ENCODE measurements around the gene SLC35A3. TPM values are rescaled to one million over a fixed set of nuclear protein-coding genes. Genes with fewer than 3 reads are reported as not detected.

The SLC35A3 gene
- total and polyA plus RNA-seq, 10 of the 15 experiments (the other 5 are each of a cell fraction or from before 2014, with no cell fraction given) = 3.6 to 24.3 (median 15.4) TPM

DNA sequence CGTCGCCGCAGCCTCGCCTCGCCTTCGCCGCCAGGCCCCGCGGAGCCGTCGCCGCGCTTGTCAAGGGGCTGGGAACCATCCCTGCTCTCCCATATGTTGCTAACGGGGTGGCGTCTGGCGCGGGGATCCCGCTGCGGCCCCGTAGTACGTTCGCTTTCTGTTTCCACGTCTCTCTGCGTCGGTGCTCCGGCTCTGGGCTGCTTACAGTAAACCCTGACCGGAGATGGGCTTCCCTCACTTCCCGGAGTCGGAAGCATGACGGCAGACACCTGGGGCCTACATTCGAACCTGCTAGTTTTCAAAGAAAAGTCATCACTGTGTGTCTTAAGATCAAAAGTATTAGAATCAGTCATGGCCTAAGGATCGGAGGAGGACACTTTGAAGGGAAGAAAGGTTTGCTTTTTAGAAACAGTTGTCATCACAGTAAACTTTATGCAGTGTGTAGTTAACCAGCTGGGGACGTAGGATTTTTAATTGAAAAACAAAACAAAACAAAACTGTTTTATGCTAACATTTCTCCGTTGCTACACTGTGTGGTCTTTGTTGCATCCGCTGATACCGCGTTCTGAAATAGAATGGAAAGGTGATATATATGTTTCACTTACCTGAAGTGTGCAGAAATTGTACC, 69.0 kb downstream of the SLC35A3 start:
- Histone ChIP-seq H3K4me2 (ENCODE audit: control insufficient read depth, insufficient read depth) (peak overlapping the region; percentile 40), H3K4me3 (peak overlapping the region; percentile 92), H3K27ac (ENCODE audit: control insufficient read depth, insufficient read depth) (peak overlapping the region; percentile 97), H2AFZ (ENCODE audit: control insufficient read depth, low read depth, low read length) (peak overlapping the region; percentile 39), H3K9me3 (replicated peaks; ENCODE audit: control insufficient read depth, insufficient read depth, low read length) (no peaks in the 10 kb centered on the region; the same call in 1 of the 3 replicates), H3K27me3 (replicated peaks in 1 of 2; ENCODE audit: control insufficient read depth in 2 of 2, insufficient read depth in 2 of 2, low read length in 1 of 2) (no peaks in the 10 kb centered on the region), H3K4me1 (ENCODE audit: control insufficient read depth, insufficient read depth, low read length) (peaks cover 19% of the 10 kb centered on the region), H3K9ac (ENCODE audit: control insufficient read depth, insufficient read depth, low read length) (peak overlapping the region; percentile 96), H3K79me2 (ENCODE audit: control insufficient read depth, insufficient read depth, low read length) (peaks cover 87% of the 10 kb centered on the region), H4K20me1 (ENCODE audit: control insufficient read depth, insufficient read depth) (no peaks in the 10 kb centered on the region), H3K36me3 (ENCODE audit: control insufficient read depth in 2 of 2, insufficient read depth in 2 of 2, low read length in 1 of 2) (peaks cover 0 to 2% of the 10 kb centered on the region in 2 experiments; a peak in 1 of 4 replicates)
- WGBS (ENCODE audit: insufficient coverage, insufficient replicate concordance, low lambda C conversion rate, missing lambda C conversion rate) = 1% methylated on average over 37 of the region's 37 CpGs
- no peak for DNase-seq (ENCODE audit: low read depth, low spot score)
- peak; percentile 75 for FAIRE-seq
- BruUV-seq (replicated peaks) = no TSS peak
- RAD21 ChIA-PET (ENCODE audit: unreplicated experiment) = interaction anchor here (1.0 to 1.3 kb wide), 9 partner anchors 9 to 856 kb away, joined by 4 to 7 read pairs (median 4); partner anchors contain the start of genes EXTL2, SASS6 and TRMT13
- CTCF ChIA-PET = interaction anchor here (1.2 to 1.5 kb wide), 3 partner anchors 12 to 417 kb away, joined by 3 to 5 read pairs (median 4); no protein-coding TSS in a partner anchor
- POLR2A ChIA-PET = interaction anchor here (0.6 to 4.1 kb wide), 9 partner anchors 9 to 448 kb away, joined by 3 to 41 read pairs (median 3); partner anchors contain the start of genes SASS6 and TRMT13
- intact Hi-C loops (cut with micrococcal nuclease; ENCODE audit: unreplicated experiment) (loop anchor here (2.0 to 10.0 kb wide), 8 partner anchors 38 to 496 kb away; partner anchors contain the start of genes CDC14A, DBT, GPR88 and RTCA), in situ Hi-C loops (cut with MboI) (loop anchor here (5.0 kb wide), 1 partner anchor 231 kb away; no protein-coding TSS in a partner anchor)
- SMC1A ChIA-PET (ENCODE audit: uncharacterized antibody, unreplicated experiment) = interaction anchor here (0.8 to 3.9 kb wide), 9 partner anchors 8 to 94 kb away, joined by 3 to 40 read pairs (median 4); partner anchors contain the start of genes SASS6 and TRMT13
- peak; percentile 49 for ATAC-seq
- TF ChIP-seq CREB1 (IDR thresholded peaks at IDR 0.05; ENCODE audit: low read depth) = peak; percentile 85
- 0 out of 2 replicates have a peak, but pooled peaks have one; percentile 23 for TF ChIP-seq SMARCA5 (IDR thresholded peaks at IDR 0.05)
- no peak for TF ChIP-seq ZNF24 (IDR thresholded peaks at IDR 0.05)
- TF ChIP-seq PAX5 (IDR thresholded peaks at IDR 0.05; ENCODE audit: borderline replicate concordance, low read depth, low read length) = peak; percentile 55; the same call in 1 of the 2 replicates
- no peak for TF ChIP-seq SUPT20H (IDR thresholded peaks at IDR 0.05; ENCODE audit: borderline replicate concordance, control insufficient read depth, low read depth, low read length)
- TF ChIP-seq, protein P1, sequence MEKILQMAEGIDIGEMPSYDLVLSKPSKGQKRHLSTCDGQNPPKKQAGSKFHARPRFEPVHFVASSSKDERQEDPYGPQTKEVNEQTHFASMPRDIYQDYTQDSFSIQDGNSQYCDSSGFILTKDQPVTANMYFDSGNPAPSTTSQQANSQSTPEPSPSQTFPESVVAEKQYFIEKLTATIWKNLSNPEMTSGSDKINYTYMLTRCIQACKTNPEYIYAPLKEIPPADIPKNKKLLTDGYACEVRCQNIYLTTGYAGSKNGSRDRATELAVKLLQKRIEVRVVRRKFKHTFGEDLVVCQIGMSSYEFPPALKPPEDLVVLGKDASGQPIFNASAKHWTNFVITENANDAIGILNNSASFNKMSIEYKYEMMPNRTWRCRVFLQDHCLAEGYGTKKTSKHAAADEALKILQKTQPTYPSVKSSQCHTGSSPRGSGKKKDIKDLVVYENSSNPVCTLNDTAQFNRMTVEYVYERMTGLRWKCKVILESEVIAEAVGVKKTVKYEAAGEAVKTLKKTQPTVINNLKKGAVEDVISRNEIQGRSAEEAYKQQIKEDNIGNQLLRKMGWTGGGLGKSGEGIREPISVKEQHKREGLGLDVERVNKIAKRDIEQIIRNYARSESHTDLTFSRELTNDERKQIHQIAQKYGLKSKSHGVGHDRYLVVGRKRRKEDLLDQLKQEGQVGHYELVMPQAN (conservative IDR thresholded peaks at IDR 0.05) = peak; percentile 78
- peak; percentile 44; the same call in 1 of the 2 replicates for TF ChIP-seq GABPA (IDR thresholded peaks at IDR 0.05; ENCODE audit: low read depth)
- peak; percentile 28; the same call in 1 of the 2 replicates for TF ChIP-seq MTA2 (IDR thresholded peaks at IDR 0.05; ENCODE audit: low read depth)
- TF ChIP-seq TCF3 (IDR thresholded peaks at IDR 0.05; ENCODE audit: borderline replicate concordance, insufficient read depth, low read depth, low read length) = 0 out of 2 replicates have a peak, but pooled peaks have one; percentile 17
- TF ChIP-seq, protein P2, sequence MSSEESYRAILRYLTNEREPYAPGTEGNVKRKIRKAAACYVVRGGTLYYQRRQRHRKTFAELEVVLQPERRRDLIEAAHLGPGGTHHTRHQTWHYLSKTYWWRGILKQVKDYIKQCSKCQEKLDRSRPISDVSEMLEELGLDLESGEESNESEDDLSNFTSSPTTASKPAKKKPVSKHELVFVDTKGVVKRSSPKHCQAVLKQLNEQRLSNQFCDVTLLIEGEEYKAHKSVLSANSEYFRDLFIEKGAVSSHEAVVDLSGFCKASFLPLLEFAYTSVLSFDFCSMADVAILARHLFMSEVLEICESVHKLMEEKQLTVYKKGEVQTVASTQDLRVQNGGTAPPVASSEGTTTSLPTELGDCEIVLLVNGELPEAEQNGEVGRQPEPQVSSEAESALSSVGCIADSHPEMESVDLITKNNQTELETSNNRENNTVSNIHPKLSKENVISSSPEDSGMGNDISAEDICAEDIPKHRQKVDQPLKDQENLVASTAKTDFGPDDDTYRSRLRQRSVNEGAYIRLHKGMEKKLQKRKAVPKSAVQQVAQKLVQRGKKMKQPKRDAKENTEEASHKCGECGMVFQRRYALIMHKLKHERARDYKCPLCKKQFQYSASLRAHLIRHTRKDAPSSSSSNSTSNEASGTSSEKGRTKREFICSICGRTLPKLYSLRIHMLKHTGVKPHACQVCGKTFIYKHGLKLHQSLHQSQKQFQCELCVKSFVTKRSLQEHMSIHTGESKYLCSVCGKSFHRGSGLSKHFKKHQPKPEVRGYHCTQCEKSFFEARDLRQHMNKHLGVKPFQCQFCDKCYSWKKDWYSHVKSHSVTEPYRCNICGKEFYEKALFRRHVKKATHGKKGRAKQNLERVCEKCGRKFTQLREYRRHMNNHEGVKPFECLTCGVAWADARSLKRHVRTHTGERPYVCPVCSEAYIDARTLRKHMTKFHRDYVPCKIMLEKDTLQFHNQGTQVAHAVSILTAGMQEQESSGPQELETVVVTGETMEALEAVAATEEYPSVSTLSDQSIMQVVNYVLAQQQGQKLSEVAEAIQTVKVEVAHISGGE (CRISPR knock-in tag; IDR thresholded peaks at IDR 0.05) = no peak
- TF ChIP-seq, protein P3, sequence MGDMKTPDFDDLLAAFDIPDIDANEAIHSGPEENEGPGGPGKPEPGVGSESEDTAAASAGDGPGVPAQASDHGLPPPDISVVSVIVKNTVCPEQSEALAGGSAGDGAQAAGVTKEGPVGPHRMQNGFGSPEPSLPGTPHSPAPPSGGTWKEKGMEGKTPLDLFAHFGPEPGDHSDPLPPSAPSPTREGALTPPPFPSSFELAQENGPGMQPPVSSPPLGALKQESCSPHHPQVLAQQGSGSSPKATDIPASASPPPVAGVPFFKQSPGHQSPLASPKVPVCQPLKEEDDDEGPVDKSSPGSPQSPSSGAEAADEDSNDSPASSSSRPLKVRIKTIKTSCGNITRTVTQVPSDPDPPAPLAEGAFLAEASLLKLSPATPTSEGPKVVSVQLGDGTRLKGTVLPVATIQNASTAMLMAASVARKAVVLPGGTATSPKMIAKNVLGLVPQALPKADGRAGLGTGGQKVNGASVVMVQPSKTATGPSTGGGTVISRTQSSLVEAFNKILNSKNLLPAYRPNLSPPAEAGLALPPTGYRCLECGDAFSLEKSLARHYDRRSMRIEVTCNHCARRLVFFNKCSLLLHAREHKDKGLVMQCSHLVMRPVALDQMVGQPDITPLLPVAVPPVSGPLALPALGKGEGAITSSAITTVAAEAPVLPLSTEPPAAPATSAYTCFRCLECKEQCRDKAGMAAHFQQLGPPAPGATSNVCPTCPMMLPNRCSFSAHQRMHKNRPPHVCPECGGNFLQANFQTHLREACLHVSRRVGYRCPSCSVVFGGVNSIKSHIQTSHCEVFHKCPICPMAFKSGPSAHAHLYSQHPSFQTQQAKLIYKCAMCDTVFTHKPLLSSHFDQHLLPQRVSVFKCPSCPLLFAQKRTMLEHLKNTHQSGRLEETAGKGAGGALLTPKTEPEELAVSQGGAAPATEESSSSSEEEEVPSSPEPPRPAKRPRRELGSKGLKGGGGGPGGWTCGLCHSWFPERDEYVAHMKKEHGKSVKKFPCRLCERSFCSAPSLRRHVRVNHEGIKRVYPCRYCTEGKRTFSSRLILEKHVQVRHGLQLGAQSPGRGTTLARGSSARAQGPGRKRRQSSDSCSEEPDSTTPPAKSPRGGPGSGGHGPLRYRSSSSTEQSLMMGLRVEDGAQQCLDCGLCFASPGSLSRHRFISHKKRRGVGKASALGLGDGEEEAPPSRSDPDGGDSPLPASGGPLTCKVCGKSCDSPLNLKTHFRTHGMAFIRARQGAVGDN (IDR thresholded peaks at IDR 0.05) = peak; percentile 35; the same call in 1 of the 2 replicates
- 0 out of 2 replicates have a peak, but pooled peaks have one; percentile 43 for TF ChIP-seq ZBED1 (IDR thresholded peaks at IDR 0.05; ENCODE audit: borderline replicate concordance)
